Psoas muscle (tissue), 8 donors: ENCODE data around the gene PCDH9. TPM values are rescaled to one million over a fixed set of nuclear protein-coding genes. Genes with fewer than 3 reads are reported as not detected.

ENCODE experiments used
- ATAC-seq, 4 donors: fragments of 200-7000 bp; cut with Tn5 transposase; one replicate each; pipeline ENCODE4 v1.9.1; 2020; ENCODE audit warnings: moderate library complexity in 3 of 4, mild to moderate bottlenecking in 2 of 4
- DNase-seq, 2 donors: peaks; one replicate each; pipeline ENCODE4 v3.0.0-alpha.2; 2020
- H3K27ac ChIP-seq: fragments of 200-600 bp; one replicate; pipeline ENCODE4 v1.8.0; 2022
- H3K27me3 ChIP-seq, 3 donors: fragments of 200-600 bp in 1 of 3; one replicate each; pipeline versions ENCODE4 v1.6.1 to v1.8.0; 2013 to 2022; ENCODE audit warnings: low read length in 2 of 3, mild to moderate bottlenecking in 2 of 3, moderate library complexity in 1 of 3; ENCODE audit not compliant: insufficient read depth in 3 of 3
- H3K36me3 ChIP-seq, 2 donors: fragments of 200-600 bp in 1 of 2; one replicate each; pipeline versions ENCODE4 v1.6.1 to v1.8.0; 2013 to 2022; ENCODE audit warnings: low read depth in 1 of 2, mild to moderate bottlenecking in 1 of 2, moderate library complexity in 1 of 2; ENCODE audit not compliant: insufficient read depth in 1 of 2
- H3K4me1 ChIP-seq: fragments of 200-600 bp; one replicate; pipeline ENCODE4 v1.8.0; 2022
- H3K4me3 ChIP-seq: fragments of 200-600 bp; one replicate; pipeline ENCODE4 v1.8.0; 2022; ENCODE audit warnings: mild to moderate bottlenecking
- H3K9me3 ChIP-seq: fragments of 200-600 bp; one replicate; pipeline ENCODE4 v1.8.0; 2022
- WGBS, 3 donors: extraction: QIAGEN DNeasy Blood & Tissue Kit; methylation state at CpG; one replicate each; pipeline versions ENCODE4 v1.1.6 to v1.1.7; 2013; 5-methylcytosine and 5-hydroxymethylcytosine counted together
- intact Hi-C, 2 donors: fragments of 100-400 bp; cut with DNase I; formaldehyde crosslinking; loops; one replicate each; pipeline versions ENCODE4 v1.11.0 to v1.14.2; 2022
- polyA plus RNA-seq, 3 donors: library from polyadenylated mRNA; stranded (reverse); fragments of 200-250 nt; gene quantifications; one replicate each; pipeline ENCODE4 v1.2.3, GENCODE V29; 2013
- total RNA-seq, 4 donors: library from RNA; stranded (reverse); fragmentation: NEBNext Ultra II Directional in 2 of 4; extraction: Animal tissue kit (Norgen Biotek cat#: 25700) in 2 of 4; gene quantifications; one replicate each; pipeline versions ENCODE4 v1.2.1 to v1.2.4, GENCODE V29; 2021 to 2023
- TF ChIP-seq, protein P1 (sequence below): fragments of 200-600 bp; IDR thresholded peaks from one replicate; pipeline ENCODE4 v1.8.0; 2022; ENCODE audit warnings: antibody characterized with exemption
- donor health status: healthy with polysubstance abuse.
- donor health status: DM: no; HTN: no; CAD: no; lungs with moderate emphysema.
- donor health status: Bipolar disorder and iron deficiency.
- donor health status: healthy.
- donor health status: DM: yes; HTN: yes; CAD: no.
- donor health status: DM: no; HTN: no; CAD: no.
- donor health status: DM: no; HTN: no; CAD: no.
- donor health status: DM: yes; HTN: yes; CAD: no.

PCDH9 gene
- total and polyA plus RNA-seq, 7 donors, result 0.27 to 4.9 (median 2.1) TPM

DNA sequence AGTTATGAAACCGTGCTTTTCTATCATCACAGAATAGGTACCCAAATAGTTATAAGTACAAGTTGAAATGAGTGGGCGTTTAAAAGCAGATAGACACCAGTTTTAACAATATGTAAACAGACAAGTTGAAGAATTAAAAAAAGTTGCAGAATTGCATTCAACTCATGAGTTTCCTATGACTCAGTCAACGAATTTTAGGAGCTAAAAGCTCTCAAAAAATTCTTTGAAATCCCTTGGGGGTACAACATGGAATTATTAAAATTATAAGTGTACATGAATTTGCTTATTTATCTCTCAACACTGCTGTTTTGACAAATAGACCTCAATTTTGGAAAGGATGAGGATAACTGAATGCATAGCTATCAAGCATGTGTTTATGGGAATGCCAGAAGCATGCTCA, 693.4 kb downstream of the PCDH9 start:
- Histone ChIP-seq H3K4me1 (no peaks in the 10 kb centered on the region), H3K27me3 (no peaks in the 10 kb centered on the region), H3K27ac (no peak overlapping the region), H3K4me3 (no peak overlapping the region), H3K9me3 (no peaks in the 10 kb centered on the region), H3K36me3 (no peaks in the 10 kb centered on the region)
- DNase-seq (no peak), ATAC-seq (no peak)
- TF ChIP-seq, protein P1, sequence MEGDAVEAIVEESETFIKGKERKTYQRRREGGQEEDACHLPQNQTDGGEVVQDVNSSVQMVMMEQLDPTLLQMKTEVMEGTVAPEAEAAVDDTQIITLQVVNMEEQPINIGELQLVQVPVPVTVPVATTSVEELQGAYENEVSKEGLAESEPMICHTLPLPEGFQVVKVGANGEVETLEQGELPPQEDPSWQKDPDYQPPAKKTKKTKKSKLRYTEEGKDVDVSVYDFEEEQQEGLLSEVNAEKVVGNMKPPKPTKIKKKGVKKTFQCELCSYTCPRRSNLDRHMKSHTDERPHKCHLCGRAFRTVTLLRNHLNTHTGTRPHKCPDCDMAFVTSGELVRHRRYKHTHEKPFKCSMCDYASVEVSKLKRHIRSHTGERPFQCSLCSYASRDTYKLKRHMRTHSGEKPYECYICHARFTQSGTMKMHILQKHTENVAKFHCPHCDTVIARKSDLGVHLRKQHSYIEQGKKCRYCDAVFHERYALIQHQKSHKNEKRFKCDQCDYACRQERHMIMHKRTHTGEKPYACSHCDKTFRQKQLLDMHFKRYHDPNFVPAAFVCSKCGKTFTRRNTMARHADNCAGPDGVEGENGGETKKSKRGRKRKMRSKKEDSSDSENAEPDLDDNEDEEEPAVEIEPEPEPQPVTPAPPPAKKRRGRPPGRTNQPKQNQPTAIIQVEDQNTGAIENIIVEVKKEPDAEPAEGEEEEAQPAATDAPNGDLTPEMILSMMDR, result no peak
- whole genome bisulfite sequencing, 3 donors, result 70 to 75% (median 73%) methylated on average over 3 of the region's 3 CpGs
- intact Hi-C loops, result no loop called here

- H3K4me3 ChIP-seq, result no peak overlapping the region
- no peak for ATAC-seq
- DNase-seq, result no peak
- WGBS, 3 donors, result 91 to 95% (median 92%) methylated on average over 2 of the region's 2 CpGs
- TF ChIP-seq, protein P1, result no peak
- H3K27me3 ChIP-seq, result no peaks in the 10 kb centered on the region
- H3K27ac ChIP-seq, result no peak overlapping the region
- intact Hi-C loops, result no loop called here
- no peaks in the 10 kb centered on the region for H3K36me3 ChIP-seq
- no peaks in the 10 kb centered on the region for H3K9me3 ChIP-seq
- H3K4me1 ChIP-seq, result no peaks in the 10 kb centered on the region
These were observed 695.6 kb downstream of the PCDH9 start for GRCh38 chr13:66534561-66534960.

DNA sequence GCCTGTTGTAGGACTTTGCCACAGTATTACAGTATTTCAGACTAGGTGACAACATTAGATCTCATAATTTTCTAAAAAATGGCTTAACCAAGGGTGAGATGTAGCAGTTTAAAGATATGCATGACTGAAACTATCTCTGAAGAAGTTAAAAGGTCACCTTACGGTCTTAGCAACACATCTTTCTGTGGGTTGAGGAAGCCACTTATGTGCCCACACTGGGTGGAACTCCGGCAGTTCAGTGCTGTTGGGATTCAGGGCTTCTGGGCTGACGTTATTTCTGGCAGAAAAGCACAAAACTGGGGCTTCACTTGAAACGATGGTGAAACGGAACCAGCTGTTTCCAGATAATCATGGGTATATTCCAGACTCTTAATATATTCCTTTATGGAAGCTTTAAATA, 697.3 kb downstream of the PCDH9 start:
- H3K27ac ChIP-seq, result no peak overlapping the region
- intact Hi-C loops, result no loop called here
- no peak for ATAC-seq
- no peaks in the 10 kb centered on the region for H3K9me3 ChIP-seq
- no peaks in the 10 kb centered on the region for H3K27me3 ChIP-seq
- 44 to 47% (median 47%) methylated on average over 5 of the region's 5 CpGs for WGBS, 3 donors
- TF ChIP-seq, protein P1, result no peak
- no peaks in the 10 kb centered on the region for H3K4me1 ChIP-seq
- no peaks in the 10 kb centered on the region for H3K36me3 ChIP-seq
- H3K4me3 ChIP-seq, result no peak overlapping the region
- DNase-seq, result no peak

DNA sequence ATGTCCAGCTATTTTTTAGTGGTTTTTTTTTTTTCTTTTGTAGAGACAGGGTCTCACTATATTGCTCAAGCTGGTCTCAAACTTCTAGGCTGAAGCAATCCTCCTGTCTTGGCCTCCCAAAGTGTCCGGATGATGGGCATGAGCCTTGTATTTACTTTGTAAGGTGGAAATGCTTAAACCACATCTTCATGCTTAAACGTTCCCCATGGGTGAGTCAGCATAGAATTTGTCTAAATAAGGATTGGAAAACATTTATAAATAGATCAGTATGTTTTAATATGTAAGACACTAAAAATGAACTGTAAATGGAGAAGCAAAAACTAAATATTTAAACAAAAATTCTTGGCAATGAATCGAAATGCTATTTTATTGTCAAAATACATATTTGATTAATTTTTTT, 698.0 kb downstream of the PCDH9 start:
- TF ChIP-seq, protein P1, result no peak
- WGBS, 3 donors, result 69 to 74% (median 73%) methylated on average over 3 of the region's 3 CpGs
- Histone ChIP-seq H3K27me3 (no peaks in the 10 kb centered on the region), H3K4me1 (no peaks in the 10 kb centered on the region), H3K4me3 (no peak overlapping the region), H3K27ac (no peak overlapping the region), H3K9me3 (no peaks in the 10 kb centered on the region), H3K36me3 (no peaks in the 10 kb centered on the region)
- DNase-seq (no peak), ATAC-seq (no peak)
- intact Hi-C loops, result no loop called here

GRCh38 chr13:66530686-66531085, 699.5 kb downstream of the PCDH9 start:
- no peaks in the 10 kb centered on the region for H3K36me3 ChIP-seq
- no peak overlapping the region for H3K4me3 ChIP-seq
- DNase-seq (no peak), ATAC-seq (no peak)
- WGBS, 3 donors, result 82 to 95% (median 83%) methylated on average over 1 of the region's 1 CpG
- TF ChIP-seq, protein P1, result no peak
- peaks cover 0 to 3% (median 0%) of the 10 kb centered on the region in 3 donors for H3K27me3 ChIP-seq
- no peak overlapping the region for H3K27ac ChIP-seq
- H3K9me3 ChIP-seq, result no peaks in the 10 kb centered on the region
- intact Hi-C loops, result no loop called here
- H3K4me1 ChIP-seq, result no peaks in the 10 kb centered on the region
